Endothelial cell of umbilical vein (primary cell): ENCODE measurements around the gene RNF125. TPM values are rescaled to one million over a fixed set of nuclear protein-coding genes. Genes with fewer than 3 reads are reported as not detected.

ENCODE experiments used
- BruUV-seq: library from RNA; stranded (reverse); fragments of 400-500 nt; replicated peaks from 2 replicates; lab custom pipeline; 2021; lab: Mats Ljungman, UMichigan
- CTCF ChIA-PET: fragments of 300-600, 350-600 bp; sonication (Branson Sonifier 250); formaldehyde crosslinking; loops from one replicate; lab custom pipeline; 2021; ENCODE audit warnings: antibody characterized with exemption, inconsistent platforms; lab: Charles Lee
- POLR2A ChIA-PET: fragments of 300-600, 350-600 bp; sonication (Branson Sonifier 250); formaldehyde crosslinking; loops from one replicate; lab custom pipeline; 2021; ENCODE audit warnings: antibody characterized with exemption, inconsistent platforms; lab: Charles Lee
- DNase-seq: peaks from one replicate; pipeline ENCODE4 v3.0.0-alpha.2; 2011; ENCODE audit warnings: low read depth, low spot score
- FAIRE-seq: peaks from 2 replicates; lab custom pipeline; 2011; peaks lifted over from hg19 to GRCh38; lab: Jason Lieb, UNC
- H2AFZ ChIP-seq: 2 replicates; pipeline ENCODE4 v1.6.0; 2012; ENCODE audit warnings: low read depth, low read length, control low read depth, inconsistent platforms
- H3K27ac ChIP-seq: 2 replicates; pipeline ENCODE4 v1.5.1; 2011; ENCODE audit warnings: low read depth, mild to moderate bottlenecking, control low read depth, low read length, moderate library complexity; ENCODE audit not compliant: insufficient read depth
- H3K27me3 ChIP-seq, 2 experiments: 2 replicates each; pipeline versions ENCODE4 v1.6.0 to v1.6.1; 2011; ENCODE audit warnings: low read length in 2 of 2, mixed read lengths in 1 of 2; ENCODE audit not compliant: control insufficient read depth in 2 of 2, insufficient read depth in 2 of 2
- H3K36me3 ChIP-seq, 2 experiments: 2 replicates in 1 of 2; 3 replicates in 1 of 2; pipeline ENCODE4 v1.5.1; 2011; ENCODE audit warnings: low read length in 2 of 2, mild to moderate bottlenecking in 1 of 2, moderate library complexity in 1 of 2; ENCODE audit not compliant: control insufficient read depth in 2 of 2, insufficient read depth in 2 of 2; ENCODE audit errors: extremely low read depth in 1 of 2
- H3K4me1 ChIP-seq: 3 replicates; pipeline ENCODE4 v1.5.1; 2011; ENCODE audit warnings: mild to moderate bottlenecking, low read length; ENCODE audit not compliant: control insufficient read depth, insufficient read depth; ENCODE audit errors: extremely low read depth
- H3K4me2 ChIP-seq: 2 replicates; pipeline ENCODE4 v1.6.1; 2011; ENCODE audit warnings: low read length, control low read depth, mixed read lengths; ENCODE audit not compliant: insufficient read depth
- H3K4me3 ChIP-seq, 3 experiments: fragments of 200-600 bp in 1 of 3; sonication (generic), shearing (Covaris generic) in 1 of 3; replicated peaks in 1 of 3; 2 replicates each; pipeline ENCODE4 v1.5.1; 2011 to 2016; ENCODE audit warnings: control low read depth in 3 of 3, low read length in 3 of 3, mild to moderate bottlenecking in 2 of 3, inconsistent platforms in 1 of 3, low read depth in 1 of 3, moderate library complexity in 1 of 3; ENCODE audit not compliant: insufficient read depth in 1 of 3
- H3K79me2 ChIP-seq: 2 replicates; pipeline ENCODE4 v1.6.0; 2012; ENCODE audit warnings: low read length, inconsistent platforms; ENCODE audit not compliant: control insufficient read depth, insufficient read depth
- H3K9ac ChIP-seq: replicated peaks from 2 replicates; pipeline ENCODE3; 2011; ENCODE audit warnings: low read length, control low read depth; ENCODE audit not compliant: insufficient read depth; ENCODE audit errors: extremely low read depth
- H3K9me1 ChIP-seq: replicated peaks from 3 replicates; pipeline ENCODE4 v1.6.0; 2011; ENCODE audit warnings: mild to moderate bottlenecking, low read length; ENCODE audit not compliant: control insufficient read depth, insufficient read depth; ENCODE audit errors: extremely low read depth
- H3K9me3 ChIP-seq: replicated peaks from 2 replicates; pipeline ENCODE4 v1.5.1; 2012; ENCODE audit warnings: low read length, inconsistent platforms; ENCODE audit not compliant: control insufficient read depth, insufficient read depth
- H4K20me1 ChIP-seq: replicated peaks from 2 replicates; pipeline ENCODE3; 2011; ENCODE audit warnings: mild to moderate bottlenecking, low read length; ENCODE audit not compliant: control insufficient read depth, insufficient read depth; ENCODE audit errors: extremely low read depth
- EZH2 ChIP-seq: IDR thresholded peaks from 2 replicates; pipeline ENCODE4 v1.6.1; 2012; ENCODE audit warnings: borderline replicate concordance, low read depth, mild to moderate bottlenecking, moderate library complexity, low read length, inconsistent platforms; ENCODE audit not compliant: severe bottlenecking
- FOS ChIP-seq: IDR thresholded peaks from 2 replicates; pipeline ENCODE4 v1.6.1; 2011; ENCODE audit warnings: mild to moderate bottlenecking, low read length, moderate library complexity, borderline replicate concordance; ENCODE audit not compliant: insufficient read depth
- MAX ChIP-seq: IDR thresholded peaks from 2 replicates; pipeline ENCODE4 v1.6.1; 2011; ENCODE audit not compliant: insufficient read depth, insufficient read length
- POLR2A ChIP-seq: IDR thresholded peaks from 2 replicates; pipeline ENCODE4 v1.6.1; 2012; ENCODE audit warnings: low read depth, mild to moderate bottlenecking, control low read depth, low read length
- dilution Hi-C: fragments of 300-500 bp; cut with MboI; formaldehyde crosslinking; loops from one replicate; pipeline ENCODE4 v1.15.0; 2019; ENCODE audit warnings: low sequenced_read_pairs; ENCODE audit not compliant: extremely low pct_ligation_motif_present
- intact Hi-C: fragments of 100-400 bp; cut with micrococcal nuclease; formaldehyde crosslinking; loops from one replicate; pipeline ENCODE4 v1.10.0; 2022
- polyA plus RNA-seq, 4 experiments: library from polyadenylated mRNA; depleted of rRNA in 3 of 4; stranded (reverse) in 3 of 4; unstranded in 1 of 4; fragments of >200 nt; gene quantifications; 2 replicates each; pipeline versions ENCODE4 v1.2.1 to v1.2.3, GENCODE V29; 2011 to 2012; ENCODE audit warnings: missing spikeins in 1 of 4
- total RNA-seq: library from RNA; stranded (reverse); gene quantifications from 2 replicates; pipeline ENCODE4 v1.2.3, GENCODE V29; 2021
- TF ChIP-seq, protein P1 (sequence below), 2 donors: IDR thresholded peaks; 1 replicate in 1 of 2; 2 replicates in 1 of 2; pipeline ENCODE4 v1.5.1; 2011; ENCODE audit warnings: low read length in 2 of 2, mild to moderate bottlenecking in 2 of 2, moderate library complexity in 2 of 2, control low read depth in 1 of 2, inconsistent platforms in 1 of 2, low read depth in 1 of 2; ENCODE audit not compliant: insufficient read depth in 1 of 2; ENCODE audit errors: extremely low read depth in 1 of 2

The RNF125 gene
- total and polyA plus RNA-seq, 2 donors (not counting 3 experiments of a cell fraction or from before 2014, with no cell fraction given), result 0.73 to 1.3 TPM

DNA sequence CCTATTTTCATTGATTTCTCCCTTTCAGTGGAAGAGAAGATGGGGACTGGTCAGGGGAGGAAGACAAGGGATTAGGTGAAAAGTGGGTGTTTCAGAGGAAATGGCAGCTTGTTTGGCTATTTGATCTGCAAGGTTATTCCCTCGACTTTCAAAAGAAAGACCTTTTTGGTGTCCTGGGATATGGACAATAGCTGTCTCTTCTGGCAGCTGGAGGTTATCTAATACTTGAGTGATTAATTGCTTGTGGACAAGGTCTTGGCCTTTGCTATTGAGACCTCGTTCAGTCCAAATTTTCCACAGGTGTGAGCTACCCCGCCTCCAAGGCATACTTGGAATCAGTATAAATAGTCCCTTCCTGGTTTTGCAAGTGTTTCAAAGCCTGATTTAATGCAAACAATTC is 42.4 kb upstream of the RNF125 start:
- Histone ChIP-seq H3K4me1 (peaks cover 3% of the 10 kb centered on the region), H2AFZ (no peak overlapping the region), H4K20me1 (no peaks in the 10 kb centered on the region), H3K36me3 (no peaks in the 10 kb centered on the region), H3K9me1 (no peaks in the 10 kb centered on the region), H3K27ac (no peak overlapping the region), H3K9me3 (peaks cover 2% of the 10 kb centered on the region), H3K4me3 (no peak overlapping the region), H3K9ac (no peak overlapping the region), H3K4me2 (no peak overlapping the region), H3K27me3 (peaks cover 0 to 5% of the 10 kb centered on the region in 2 experiments), H3K79me2 (no peaks in the 10 kb centered on the region)
- DNase-seq (no peak), FAIRE-seq (no peak)
- no TSS peak for BruUV-seq
- intact Hi-C loops, result loop anchor here (2.0 to 5.0 kb wide), 2 partner anchors 33 to 1004 kb away; partner anchors contain the start of gene TRAPPC8
- dilution Hi-C loops, result no loop called here
- TF ChIP-seq EZH2, result no peak
- no peak for TF ChIP-seq FOS
- no peak for TF ChIP-seq MAX
- ChIA-PET POLR2A (no interaction called here), CTCF (interaction anchor here (0.7 to 3.6 kb wide), 16 partner anchors 8 to 421 kb away, joined by 3 to 32 read pairs (median 9); no protein-coding TSS in a partner anchor)

DNA sequence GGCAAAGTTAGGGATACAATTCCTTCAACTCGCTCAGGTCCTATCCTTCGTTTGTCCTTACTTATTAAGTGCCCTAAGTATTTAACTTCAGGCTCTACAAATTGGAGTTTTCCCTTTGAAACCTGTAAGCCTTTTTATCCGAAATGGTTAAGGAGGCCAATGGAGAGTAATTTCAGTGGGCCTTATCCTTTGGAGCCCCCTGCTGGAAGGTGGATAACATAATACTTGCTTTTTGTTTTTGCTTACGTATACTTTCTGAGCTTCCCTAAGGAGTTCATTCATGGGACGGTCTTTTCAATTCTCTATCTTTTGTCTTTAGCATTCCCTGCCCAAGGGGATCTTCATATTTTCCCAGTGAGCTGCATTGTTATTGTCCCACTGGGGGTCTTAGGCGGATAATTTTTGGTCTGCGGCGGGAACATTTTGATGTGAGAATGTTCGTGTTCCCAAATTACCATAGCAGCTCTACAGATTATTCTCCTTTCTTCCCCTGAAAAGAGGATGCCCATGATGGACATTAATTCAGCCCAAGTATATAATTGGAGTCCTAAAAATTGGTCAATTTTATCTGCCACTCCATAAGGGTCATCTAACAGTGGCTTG is 41.3 kb upstream of the RNF125 start:
- Histone ChIP-seq H3K27me3 (peaks cover 0 to 5% of the 10 kb centered on the region in 2 experiments), H3K9me1 (no peaks in the 10 kb centered on the region), H3K79me2 (no peaks in the 10 kb centered on the region), H3K4me3 (no peak overlapping the region), H2AFZ (no peak overlapping the region), H3K4me1 (peaks cover 3% of the 10 kb centered on the region), H3K36me3 (no peaks in the 10 kb centered on the region), H3K9ac (no peak overlapping the region), H3K27ac (no peak overlapping the region), H3K9me3 (peaks cover 2% of the 10 kb centered on the region), H3K4me2 (no peak overlapping the region), H4K20me1 (no peaks in the 10 kb centered on the region)
- DNase-seq (peak; percentile 48), FAIRE-seq (peak; percentile 57)
- BruUV-seq, result no TSS peak
- POLR2A ChIA-PET, result no interaction called here
- intact Hi-C loops, result loop anchor here (1.0 to 5.0 kb wide), 5 partner anchors 35 to 1005 kb away; partner anchors contain the start of gene TRAPPC8
- TF ChIP-seq, protein P1, sequence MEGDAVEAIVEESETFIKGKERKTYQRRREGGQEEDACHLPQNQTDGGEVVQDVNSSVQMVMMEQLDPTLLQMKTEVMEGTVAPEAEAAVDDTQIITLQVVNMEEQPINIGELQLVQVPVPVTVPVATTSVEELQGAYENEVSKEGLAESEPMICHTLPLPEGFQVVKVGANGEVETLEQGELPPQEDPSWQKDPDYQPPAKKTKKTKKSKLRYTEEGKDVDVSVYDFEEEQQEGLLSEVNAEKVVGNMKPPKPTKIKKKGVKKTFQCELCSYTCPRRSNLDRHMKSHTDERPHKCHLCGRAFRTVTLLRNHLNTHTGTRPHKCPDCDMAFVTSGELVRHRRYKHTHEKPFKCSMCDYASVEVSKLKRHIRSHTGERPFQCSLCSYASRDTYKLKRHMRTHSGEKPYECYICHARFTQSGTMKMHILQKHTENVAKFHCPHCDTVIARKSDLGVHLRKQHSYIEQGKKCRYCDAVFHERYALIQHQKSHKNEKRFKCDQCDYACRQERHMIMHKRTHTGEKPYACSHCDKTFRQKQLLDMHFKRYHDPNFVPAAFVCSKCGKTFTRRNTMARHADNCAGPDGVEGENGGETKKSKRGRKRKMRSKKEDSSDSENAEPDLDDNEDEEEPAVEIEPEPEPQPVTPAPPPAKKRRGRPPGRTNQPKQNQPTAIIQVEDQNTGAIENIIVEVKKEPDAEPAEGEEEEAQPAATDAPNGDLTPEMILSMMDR (IDR thresholded peaks at IDR 0.05; ENCODE audit: extremely low read depth in 1 of 2, insufficient read depth in 1 of 2, low read depth in 1 of 2, low read length in 2 of 2), result peak; percentile 55 to 59
- no peak for TF ChIP-seq POLR2A
- dilution Hi-C loops, result no loop called here
- CTCF ChIA-PET, result interaction anchor here (0.6 to 3.6 kb wide), 33 partner anchors 9 to 1008 kb away, joined by 3 to 32 read pairs (median 4); partner anchors contain the start of genes RNF125 and TRAPPC8
